C4-2B (cell line): ENCODE data around the gene GOLM1.

Source experiments
- CTCF ChIP-seq: fragments of 450-650 bp; conservative IDR thresholded peaks from 2 replicates; pipeline ENCODE4 v1.5.1; 2017; ENCODE audit warnings: mild to moderate bottlenecking
- ZFX ChIP-seq: fragments of 450-650 bp; IDR thresholded peaks from 2 replicates; pipeline ENCODE4 v1.6.1; 2017

GRCh38 chr9:86043586-86043985, 55.8 kb downstream of the GOLM1 start:
- TF ChIP-seq CTCF (no peak), ZFX (no peak)
